Measurements from ENCODE around the gene CHRNA1. TPM values are rescaled to one million over a fixed set of nuclear protein-coding genes. Genes with fewer than 3 reads are reported as not detected.

The CHRNA1 gene
- total RNA-seq, 4 donors from 2014 or later = 84.6 to 306 (median 185) TPM

DNA sequence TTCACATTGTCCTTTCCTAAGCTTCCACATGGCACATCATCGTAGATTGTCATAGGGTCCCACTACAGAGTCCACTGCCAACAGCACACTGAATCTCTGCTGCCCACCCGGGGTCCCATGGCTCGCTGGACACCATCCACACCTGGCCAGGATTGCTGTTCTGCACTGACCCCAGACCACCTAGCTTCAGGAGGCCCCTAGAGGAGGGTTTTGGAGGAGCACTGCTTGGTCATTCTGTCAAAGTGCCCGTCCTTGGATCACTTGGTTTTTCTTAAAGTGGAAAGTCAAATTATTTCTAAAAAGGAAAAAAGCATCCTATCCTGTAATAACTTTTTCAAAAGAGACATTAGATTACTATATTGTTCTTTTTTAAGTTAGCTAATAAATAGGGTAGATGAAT, 59.0 kb downstream of the CHRNA1 start:
- Histone ChIP-seq H3K36me3 (no peaks in the 10 kb centered on the region), H3K4me1 (no peaks in the 10 kb centered on the region), H3K27ac (no peak overlapping the region), H3K9me3 (no peaks in the 10 kb centered on the region), H3K4me3 (no peak overlapping the region), H3K27me3 (no peaks in the 10 kb centered on the region)
- TF ChIP-seq, protein P1, sequence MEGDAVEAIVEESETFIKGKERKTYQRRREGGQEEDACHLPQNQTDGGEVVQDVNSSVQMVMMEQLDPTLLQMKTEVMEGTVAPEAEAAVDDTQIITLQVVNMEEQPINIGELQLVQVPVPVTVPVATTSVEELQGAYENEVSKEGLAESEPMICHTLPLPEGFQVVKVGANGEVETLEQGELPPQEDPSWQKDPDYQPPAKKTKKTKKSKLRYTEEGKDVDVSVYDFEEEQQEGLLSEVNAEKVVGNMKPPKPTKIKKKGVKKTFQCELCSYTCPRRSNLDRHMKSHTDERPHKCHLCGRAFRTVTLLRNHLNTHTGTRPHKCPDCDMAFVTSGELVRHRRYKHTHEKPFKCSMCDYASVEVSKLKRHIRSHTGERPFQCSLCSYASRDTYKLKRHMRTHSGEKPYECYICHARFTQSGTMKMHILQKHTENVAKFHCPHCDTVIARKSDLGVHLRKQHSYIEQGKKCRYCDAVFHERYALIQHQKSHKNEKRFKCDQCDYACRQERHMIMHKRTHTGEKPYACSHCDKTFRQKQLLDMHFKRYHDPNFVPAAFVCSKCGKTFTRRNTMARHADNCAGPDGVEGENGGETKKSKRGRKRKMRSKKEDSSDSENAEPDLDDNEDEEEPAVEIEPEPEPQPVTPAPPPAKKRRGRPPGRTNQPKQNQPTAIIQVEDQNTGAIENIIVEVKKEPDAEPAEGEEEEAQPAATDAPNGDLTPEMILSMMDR (IDR thresholded peaks at IDR 0.05 in 4 of 5, conservative IDR thresholded peaks at IDR 0.05 in 1 of 5) = no peak
- no peak for TF ChIP-seq POLR2A (IDR thresholded peaks at IDR 0.05)
- in situ Hi-C loops (cut with MboI; ENCODE audit: low sequenced_read_pairs in 4 of 4) (no loop called here), intact Hi-C loops (cut with DNase I; ENCODE audit: low total_unique reads) (no loop called here)
- DNase-seq (no peak), ATAC-seq (no peak)

DNA sequence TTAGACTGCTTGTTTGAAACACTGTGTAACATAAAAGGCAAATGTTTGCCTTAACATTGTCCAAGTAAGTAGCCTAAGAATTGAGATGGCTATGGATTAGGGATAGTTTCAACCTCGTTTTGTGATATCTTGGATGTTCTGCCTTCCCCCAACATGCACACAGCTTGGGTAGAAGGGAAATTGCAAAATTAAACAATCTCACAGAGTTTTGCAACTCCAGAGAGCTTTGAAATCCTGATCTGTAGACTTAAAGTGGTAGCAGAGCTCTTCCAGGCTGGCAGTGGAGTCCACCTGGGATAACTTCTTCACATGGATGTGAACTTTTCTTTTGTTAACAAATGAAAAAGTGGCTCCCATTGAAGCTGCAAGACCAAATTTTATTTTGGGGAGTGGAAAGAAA, 59.6 kb downstream of the CHRNA1 start:
- no peaks in the 10 kb centered on the region for H3K9me3 ChIP-seq
- H3K27me3 ChIP-seq = no peaks in the 10 kb centered on the region
- no peak for ATAC-seq
- H3K36me3 ChIP-seq = no peaks in the 10 kb centered on the region
- H3K27ac ChIP-seq = no peak overlapping the region
- intact Hi-C loops (cut with DNase I; ENCODE audit: low total_unique reads) = no loop called here
- in situ Hi-C loops (cut with MboI; ENCODE audit: low sequenced_read_pairs in 4 of 4) = no loop called here
- TF ChIP-seq, protein P1 (IDR thresholded peaks at IDR 0.05 in 4 of 5, conservative IDR thresholded peaks at IDR 0.05 in 1 of 5) = no peak
- no peak for TF ChIP-seq POLR2A (IDR thresholded peaks at IDR 0.05)
- no peak overlapping the region for H3K4me3 ChIP-seq
- no peaks in the 10 kb centered on the region for H3K4me1 ChIP-seq
- DNase-seq = no peak

DNA sequence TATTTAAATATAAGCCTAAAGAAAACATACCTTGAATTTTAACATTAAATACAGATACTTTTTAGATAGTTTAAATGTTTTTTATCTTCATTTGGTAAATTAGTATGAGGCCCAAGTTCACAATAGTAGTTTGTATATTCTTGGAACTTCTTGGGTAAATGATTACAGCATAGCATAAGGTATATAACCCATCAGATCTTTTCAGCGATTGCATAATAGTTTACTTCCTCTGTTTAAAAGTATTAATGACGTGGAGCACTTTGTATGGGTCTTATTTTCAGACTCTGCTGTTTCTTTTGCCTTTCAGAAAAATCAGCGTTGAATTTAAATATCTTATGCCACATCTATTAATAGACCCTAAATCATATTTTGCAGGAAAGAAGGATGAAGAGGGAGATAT, 60.2 kb downstream of the CHRNA1 start:
- in situ Hi-C loops (cut with MboI; ENCODE audit: low sequenced_read_pairs in 4 of 4) = no loop called here
- no peak overlapping the region for H3K4me3 ChIP-seq

DNA sequence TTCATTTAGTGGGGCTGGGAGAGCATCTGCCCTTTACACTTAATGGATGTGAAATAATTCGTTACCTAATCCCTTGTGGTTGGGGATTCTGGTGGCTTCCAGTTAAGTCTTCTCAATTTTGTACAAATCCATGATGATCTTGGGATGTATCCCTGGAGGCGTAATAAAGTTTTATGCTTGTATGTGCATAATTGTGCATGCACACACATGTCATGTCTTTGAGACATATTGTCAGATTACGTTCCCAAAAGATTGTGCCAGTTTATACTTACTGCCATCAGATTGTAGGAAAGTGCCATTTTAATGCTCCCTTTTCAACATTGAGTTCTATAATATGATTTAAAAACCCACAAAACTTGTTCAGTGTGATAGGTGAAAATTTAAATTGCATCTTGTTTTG, 60.8 kb downstream of the CHRNA1 start:
- in situ Hi-C loops (cut with MboI; ENCODE audit: low sequenced_read_pairs in 4 of 4) (no loop called here), intact Hi-C loops (cut with DNase I; ENCODE audit: low total_unique reads) (no loop called here)
- H3K4me1 ChIP-seq = no peaks in the 10 kb centered on the region
- H3K9me3 ChIP-seq = no peaks in the 10 kb centered on the region
- no peaks in the 10 kb centered on the region for H3K27me3 ChIP-seq
- H3K4me3 ChIP-seq = no peak overlapping the region
- no peak overlapping the region for H3K27ac ChIP-seq
- H3K36me3 ChIP-seq = no peaks in the 10 kb centered on the region
- DNase-seq = no peak
- ATAC-seq = no peak
- no peak for TF ChIP-seq POLR2A (IDR thresholded peaks at IDR 0.05)
- TF ChIP-seq, protein P1 (IDR thresholded peaks at IDR 0.05 in 4 of 5, conservative IDR thresholded peaks at IDR 0.05 in 1 of 5) = no peak

More for the DNA sequence above, 60.2 kb downstream of the CHRNA1 start:
- Histone ChIP-seq H3K27me3 (no peaks in the 10 kb centered on the region), H3K36me3 (no peaks in the 10 kb centered on the region), H3K9me3 (no peaks in the 10 kb centered on the region), H3K27ac (no peak overlapping the region), H3K4me1 (no peaks in the 10 kb centered on the region)
- TF ChIP-seq POLR2A (IDR thresholded peaks at IDR 0.05) = no peak
- TF ChIP-seq, protein P1 (IDR thresholded peaks at IDR 0.05 in 4 of 5, conservative IDR thresholded peaks at IDR 0.05 in 1 of 5) = no peak
- intact Hi-C loops (cut with DNase I; ENCODE audit: low total_unique reads) = no loop called here
- DNase-seq (no peak), ATAC-seq (no peak)

DNA sequence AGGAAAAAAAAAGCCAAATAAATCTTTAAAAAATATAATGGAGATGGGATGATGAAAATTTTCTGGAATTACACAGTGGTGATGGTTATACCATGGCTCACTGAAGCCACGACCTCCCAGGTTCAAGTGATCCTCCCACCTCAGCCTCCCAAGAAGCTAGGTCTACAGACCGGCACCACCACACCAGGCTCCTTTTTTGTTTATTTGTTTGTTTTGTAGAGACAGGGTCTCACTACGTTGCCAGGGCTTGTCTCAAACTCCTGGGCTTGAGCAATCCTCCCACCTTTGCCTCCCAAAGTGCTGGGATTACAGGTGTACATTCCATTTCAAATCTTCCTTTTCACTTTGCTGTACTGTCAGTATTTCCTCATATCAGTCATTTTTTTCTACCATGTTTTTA, 61.7 kb downstream of the CHRNA1 start:
- TF ChIP-seq, protein P1 (IDR thresholded peaks at IDR 0.05 in 4 of 5, conservative IDR thresholded peaks at IDR 0.05 in 1 of 5) = no peak
- ATAC-seq = no peak
- DNase-seq = no peak
- Histone ChIP-seq H3K27me3 (no peaks in the 10 kb centered on the region), H3K27ac (no peak overlapping the region), H3K9me3 (no peaks in the 10 kb centered on the region), H3K4me1 (no peaks in the 10 kb centered on the region), H3K4me3 (no peak overlapping the region), H3K36me3 (no peaks in the 10 kb centered on the region)
- intact Hi-C loops (cut with DNase I; ENCODE audit: low total_unique reads) = no loop called here
- in situ Hi-C loops (cut with MboI; ENCODE audit: low sequenced_read_pairs in 4 of 4) = no loop called here

Measured in gastrocnemius medialis (tissue), 4 donors.